Activated CD4-positive, CD25-positive, alpha-beta regulatory T cell treated with anti-CD3 and anti-CD28 coated beads, Interleukin-2, amount 50 U/mL, for 24 hours (primary cell): Measurements from ENCODE around the gene NIPSNAP3A.
A peak's percentile ranks its signal among the peaks of the same experiment; 100 is the strongest.
"Not testable (repeated sequence)": the region's sequence is repeated elsewhere in the genome, so short reads cannot be mapped to it uniquely, and the experiment has no call there.

Experiments used
- ATAC-seq, 2 donors: fragments of 150-1000 bp; cut with Tn5 transposase; one replicate each; pipeline ENCODE4 v1.10.0; 2021; ENCODE audit warnings: mild to moderate bottlenecking in 1 of 2, moderate library complexity in 1 of 2

The NIPSNAP3A gene

GRCh38 chr9:104747565-104748358 lies at the start of gene NIPSNAP3A:
Gene NIPSNAP3A (plus strand): TSS chr9:104747683. CDS start chr9:104747793, 110 bp downstream.
- ATAC-seq, result peak; percentile 92 to 93

GRCh38 chr9:104700306-104700705 lies 47.2 kb upstream of the NIPSNAP3A start:
- no peak for ATAC-seq

GRCh38 chr9:104708737-104709136 lies 38.7 kb upstream of the NIPSNAP3A start:
- ATAC-seq, result not testable (repeated sequence)

GRCh38 chr9:104711604-104712003 lies 35.9 kb upstream of the NIPSNAP3A start:
- ATAC-seq, result no peak

- ATAC-seq, result no peak
These were observed 22.5 kb upstream of the NIPSNAP3A start for GRCh38 chr9:104725014-104725413.

GRCh38 chr9:104738452-104738851 lies 9.0 kb upstream of the NIPSNAP3A start:
- no peak for ATAC-seq

GRCh38 chr9:104740621-104741020 lies 6.9 kb upstream of the NIPSNAP3A start:
- no peak for ATAC-seq

GRCh38 chr9:104743376-104743985 lies 4.0 kb upstream of the NIPSNAP3A start:
- ATAC-seq, result peak; percentile 8 to 19

- no peak for ATAC-seq
These were observed 1.6 kb upstream of the NIPSNAP3A start for GRCh38 chr9:104745852-104746251.

GRCh38 chr9:104746285-104746684 lies 1.2 kb upstream of the NIPSNAP3A start:
- ATAC-seq, result no peak

GRCh38 chr9:104746798-104747197 lies 685 bp upstream of the NIPSNAP3A start:
- no peak for ATAC-seq

GRCh38 chr9:104747245-104747564 lies 278 bp upstream of the NIPSNAP3A start:
- peak; percentile 8 to 10 for ATAC-seq

GRCh38 chr9:104748359-104749031 lies 1.0 kb downstream of the NIPSNAP3A start:
- peak in 1 of 2 donors; percentile 0 for ATAC-seq

- no peak for ATAC-seq
These were observed 2.8 kb downstream of the NIPSNAP3A start for GRCh38 chr9:104750185-104750767.

GRCh38 chr9:104758974-104759373 lies 11.5 kb downstream of the NIPSNAP3A start:
- no peak for ATAC-seq

- ATAC-seq, result no peak
These were observed 17.7 kb downstream of the NIPSNAP3A start for GRCh38 chr9:104765138-104765537.

- ATAC-seq, result no peak
These were observed 18.5 kb downstream of the NIPSNAP3A start for GRCh38 chr9:104766025-104766424.

- no peak for ATAC-seq
These were observed 20.0 kb downstream of the NIPSNAP3A start for GRCh38 chr9:104767507-104767906.

- ATAC-seq, result not testable (repeated sequence)
These were observed 21.5 kb downstream of the NIPSNAP3A start for GRCh38 chr9:104769029-104769428.

- no peak for ATAC-seq
These were observed 22.2 kb downstream of the NIPSNAP3A start for GRCh38 chr9:104769655-104770054.

- no peak for ATAC-seq
These were observed 25.4 kb downstream of the NIPSNAP3A start for GRCh38 chr9:104772714-104773510.

- no peak for ATAC-seq
These were observed 26.6 kb downstream of the NIPSNAP3A start for GRCh38 chr9:104774132-104774531.
